ENCODE results near the gene SOST.
A peak's percentile ranks its signal among the peaks of the same experiment; 100 is the strongest.

Gene SOST

DNA sequence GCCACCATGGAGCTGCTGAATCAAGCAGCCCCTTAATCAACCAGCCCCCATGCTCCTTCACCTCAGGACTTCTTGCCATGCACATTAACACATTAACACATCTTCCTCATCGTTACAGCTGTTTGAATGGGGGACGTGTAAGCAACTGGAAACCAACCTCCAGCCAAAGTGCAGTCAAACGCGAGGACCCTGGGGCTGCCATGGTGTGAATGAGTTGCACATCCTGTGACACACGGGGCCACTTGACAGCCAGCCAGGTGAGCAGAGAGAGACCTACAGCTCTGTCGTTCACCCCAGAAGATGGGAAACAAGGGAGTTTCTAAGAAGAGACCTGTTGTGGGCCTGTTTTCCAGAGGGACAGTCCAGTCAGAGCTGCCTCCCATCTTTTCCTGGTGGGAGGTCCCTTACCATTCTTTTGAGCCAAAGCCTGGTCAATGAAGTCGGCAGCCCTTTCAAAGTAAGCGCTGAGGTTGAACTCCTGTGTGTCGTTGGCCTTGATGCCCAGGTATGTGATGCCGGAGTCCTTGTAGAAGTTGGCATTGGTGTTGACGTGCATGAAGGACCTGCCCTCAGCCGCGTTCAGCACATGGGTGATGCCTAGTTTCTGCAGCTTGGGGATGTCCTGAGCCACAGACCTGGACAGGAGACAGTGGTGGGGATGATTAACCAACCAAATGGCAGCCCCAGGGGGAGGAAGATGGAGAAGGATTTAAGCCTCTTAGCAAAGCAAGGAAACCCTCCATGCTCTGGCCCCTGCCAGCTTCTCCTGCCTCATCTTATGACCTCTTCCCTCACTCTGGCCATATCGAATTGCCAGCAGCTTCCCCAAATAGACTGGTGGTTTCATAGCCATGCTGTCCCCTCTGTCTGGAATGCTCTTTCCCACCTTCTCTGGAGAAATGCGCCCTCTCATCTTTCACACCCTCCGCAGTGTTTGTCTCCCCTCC lies 16.0 kb upstream of the SOST start:
- no peak for DNase-seq

DNA sequence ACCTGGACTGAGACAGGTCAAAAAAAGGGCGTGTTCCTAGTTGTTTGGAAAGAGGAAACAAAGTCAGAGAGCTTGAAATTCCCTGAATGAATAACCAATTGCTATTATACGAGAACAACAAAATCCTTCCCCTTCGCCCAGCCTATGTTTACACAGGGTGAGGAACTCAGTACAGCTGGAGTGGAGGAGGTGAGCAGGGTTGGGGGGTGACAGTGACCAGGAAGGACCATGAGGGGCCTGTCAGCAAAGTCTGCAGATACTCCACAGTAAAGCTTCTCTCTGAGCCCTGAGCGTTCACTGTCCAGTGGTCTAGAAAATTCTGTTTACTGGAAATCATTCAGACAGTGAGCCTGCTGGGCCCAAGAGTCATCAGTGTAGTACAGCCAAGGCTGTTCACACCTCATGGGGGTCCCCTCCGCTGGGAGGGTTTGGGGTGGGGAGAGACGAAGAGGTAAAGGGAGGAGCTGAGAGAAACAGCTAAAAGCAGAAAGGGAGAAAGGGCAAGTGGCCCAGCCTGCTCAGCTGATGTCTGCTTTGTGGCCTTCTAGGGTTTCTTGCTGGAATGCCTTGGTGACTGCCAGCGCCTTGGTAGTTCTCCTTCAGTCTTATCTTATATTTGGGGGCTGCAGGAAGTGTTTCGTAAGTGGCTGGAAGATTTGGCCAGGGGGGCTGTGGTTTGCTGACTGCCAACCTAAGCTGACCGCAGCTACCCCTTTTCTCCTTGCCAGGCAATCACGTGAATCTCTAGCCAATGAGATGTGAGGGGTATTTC lies 14.5 kb upstream of the SOST start:
- no peak for DNase-seq

GRCh38 chr17:43771463-43771862 lies 12.9 kb upstream of the SOST start:
- no peak for DNase-seq

DNA sequence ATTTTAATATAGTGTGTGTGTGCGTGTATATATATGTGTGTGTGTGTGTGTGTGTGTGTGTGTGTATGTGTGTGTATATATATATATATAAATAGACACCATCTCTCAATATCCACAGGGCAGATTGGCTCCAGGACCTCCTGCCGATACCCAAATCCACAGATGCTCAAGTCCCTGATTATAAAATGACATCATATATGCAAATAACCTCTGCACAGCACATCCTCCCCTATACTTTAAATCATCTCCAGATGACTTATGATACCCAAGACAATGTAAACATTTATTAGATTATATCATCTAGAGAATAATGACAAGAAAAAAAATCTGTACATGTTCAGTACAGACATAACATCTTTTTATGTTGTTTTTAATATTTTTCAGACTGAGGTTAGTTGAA lies 12.4 kb upstream of the SOST start:
- no peak for DNase-seq

DNA sequence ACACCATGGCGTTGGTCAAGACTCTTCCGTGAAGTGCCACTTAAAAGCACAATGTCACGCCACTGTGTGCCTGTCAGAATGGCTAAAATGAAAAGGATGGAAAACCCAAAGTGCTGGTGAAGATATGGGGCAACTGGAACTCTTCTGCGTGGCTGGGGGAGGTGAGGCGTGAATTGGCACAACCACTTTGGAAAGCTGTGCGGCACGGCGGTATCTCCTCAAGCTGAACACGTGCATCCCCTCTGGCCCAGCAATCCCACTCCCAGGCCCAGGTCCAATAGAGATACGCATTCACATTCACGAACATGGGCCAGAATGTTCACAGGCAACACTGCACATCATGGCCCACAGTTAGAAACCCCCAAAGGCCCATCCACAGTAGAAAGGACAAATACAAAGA lies 11.3 kb upstream of the SOST start:
- no peak for DNase-seq

GRCh38 chr17:43769426-43769825 lies 10.8 kb upstream of the SOST start:
- no peak for DNase-seq

GRCh38 chr17:43768943-43769342 lies 10.4 kb upstream of the SOST start:
- DNase-seq: no peak

- no peak for DNase-seq
Observed at GRCh38 chr17:43768382-43768781, 9.8 kb upstream of the SOST start.

GRCh38 chr17:43767713-43768059 lies 9.1 kb upstream of the SOST start:
- no peak for DNase-seq

DNA sequence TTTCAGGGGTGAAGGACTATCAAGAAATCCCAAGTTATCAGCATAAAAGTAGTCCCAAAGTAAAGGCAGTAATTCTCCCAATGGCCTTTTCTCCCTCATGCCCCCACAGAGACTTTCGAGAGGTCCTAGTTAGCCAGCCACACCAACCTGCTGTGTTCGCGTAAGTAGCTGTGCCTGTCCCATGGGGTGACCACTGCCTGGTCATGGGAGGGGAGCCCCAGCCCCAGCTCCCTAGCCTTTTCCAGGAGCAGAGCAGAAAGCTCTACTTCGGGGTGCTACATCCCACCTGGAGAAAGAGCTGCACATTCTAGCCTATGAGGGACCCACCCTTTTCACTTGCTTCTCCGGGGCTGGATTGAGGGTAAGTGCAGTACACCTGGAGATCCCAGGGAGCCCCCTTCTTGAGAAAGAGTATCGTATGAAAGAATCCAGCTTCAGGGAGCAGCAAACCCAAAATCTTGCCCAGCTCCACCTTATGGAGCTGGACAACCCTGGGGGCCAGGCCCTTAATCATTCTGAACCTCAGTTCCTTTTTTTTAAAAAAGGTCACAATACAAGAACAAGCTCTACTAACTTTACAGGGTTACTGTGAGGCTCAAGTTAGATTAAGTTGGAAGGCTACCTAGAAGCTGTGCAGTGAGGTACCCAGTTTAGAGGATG lies 8.6 kb upstream of the SOST start:
- no peak for DNase-seq

DNA sequence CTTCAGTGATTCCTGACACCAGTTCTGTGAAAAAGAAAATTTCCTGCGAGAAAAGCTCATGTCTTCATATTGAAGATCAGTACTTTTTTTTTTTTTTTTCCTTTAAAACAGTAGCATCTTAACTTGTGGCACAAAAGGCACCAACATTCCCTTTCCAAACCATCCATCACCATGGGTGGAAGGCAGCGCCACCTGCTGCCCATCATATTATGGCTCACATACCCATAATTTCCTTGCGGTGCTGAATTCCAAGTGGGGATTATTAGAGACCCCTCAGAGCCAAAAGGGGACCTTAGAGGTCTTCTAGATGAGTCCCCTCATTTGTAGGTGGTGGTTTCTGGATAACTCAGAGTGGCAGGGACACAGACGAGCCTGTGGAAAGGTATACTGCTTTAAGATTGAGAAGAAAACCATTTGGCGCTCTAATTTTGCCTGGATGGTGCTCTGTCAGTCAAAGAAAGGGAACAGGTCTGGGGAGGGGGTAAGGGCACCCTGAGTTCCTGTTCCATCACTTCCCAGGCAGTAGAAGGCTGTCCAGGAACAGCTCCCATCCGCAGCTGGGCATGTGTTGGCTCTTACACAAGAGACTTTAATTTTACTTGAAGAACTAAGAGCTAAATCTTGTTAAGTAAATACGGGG lies 7.9 kb upstream of the SOST start:
- peak; percentile 73 for DNase-seq

DNA sequence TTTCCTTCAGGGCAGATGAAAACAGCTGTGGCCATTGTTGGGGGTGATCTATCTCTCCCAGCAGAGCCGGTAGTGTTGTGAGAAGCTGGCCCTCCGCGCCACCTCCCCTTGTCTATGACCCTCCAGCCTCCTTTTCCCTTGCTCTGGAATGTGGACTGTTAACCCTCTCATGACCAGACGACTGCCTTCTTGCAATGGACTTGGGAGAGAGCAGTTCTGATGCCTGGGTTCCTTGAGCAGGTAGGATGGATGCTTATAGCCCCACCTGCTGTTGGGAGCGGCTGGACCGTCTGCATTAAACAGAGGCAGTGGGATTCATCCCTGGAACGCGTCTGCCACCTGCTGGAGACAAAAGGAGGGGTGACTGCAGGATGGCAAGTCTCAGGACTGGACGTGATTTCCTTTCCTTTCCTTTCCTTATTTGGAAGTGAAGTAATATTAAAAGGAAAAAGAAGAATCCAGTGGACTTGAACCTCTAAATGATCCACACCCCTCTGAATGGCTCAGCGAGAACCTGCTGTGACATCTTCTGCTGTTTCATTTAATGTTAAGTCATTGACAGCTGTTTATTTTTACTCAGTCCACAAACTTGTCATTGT lies 1.8 kb upstream of the SOST start:
- DNase-seq: peak; percentile 95

DNA sequence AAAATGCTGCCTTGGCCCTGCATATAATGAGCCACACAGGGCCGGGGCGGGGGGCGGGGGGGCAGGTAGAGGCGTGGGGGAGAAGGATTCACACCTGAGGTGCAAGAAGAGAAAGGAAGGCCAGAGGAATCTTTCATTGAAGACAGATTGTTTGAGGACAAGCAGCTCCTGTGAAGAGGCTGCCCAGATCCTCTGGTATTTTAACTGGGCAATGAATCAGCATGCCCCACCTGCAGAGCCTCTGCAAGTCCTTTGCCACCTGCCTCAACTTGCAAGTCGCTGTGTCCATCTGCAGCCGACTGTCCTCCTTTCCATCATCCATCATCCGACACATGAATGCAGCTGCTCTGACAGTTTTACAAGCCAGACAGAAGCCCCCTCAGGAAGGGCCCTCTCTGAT lies 1.2 kb upstream of the SOST start:
- no peak for DNase-seq

DNA sequence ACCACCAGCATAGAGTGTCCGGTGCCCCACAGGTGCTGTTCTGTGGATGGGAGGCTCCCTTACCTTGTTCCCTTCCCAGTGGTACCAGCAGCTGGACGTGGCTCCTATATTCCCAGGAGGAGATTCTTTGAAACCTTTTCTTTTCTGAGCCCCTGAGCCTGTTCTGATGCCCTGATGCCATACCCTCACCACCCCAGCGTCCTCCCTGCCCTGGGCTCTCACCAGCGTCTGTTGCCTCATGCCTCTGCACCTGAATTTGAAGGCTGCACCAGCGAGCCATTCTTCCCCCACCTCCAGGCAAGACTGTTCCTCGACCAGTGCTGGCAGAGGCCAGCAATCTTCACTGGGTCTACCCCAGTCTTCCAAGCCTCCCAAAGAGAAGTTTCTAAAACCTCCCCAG lies 505 bp downstream of the SOST start:
- no peak for DNase-seq

- DNase-seq: no peak
Observed at GRCh38 chr17:43757171-43757660, 1.4 kb downstream of the SOST start.

DNA sequence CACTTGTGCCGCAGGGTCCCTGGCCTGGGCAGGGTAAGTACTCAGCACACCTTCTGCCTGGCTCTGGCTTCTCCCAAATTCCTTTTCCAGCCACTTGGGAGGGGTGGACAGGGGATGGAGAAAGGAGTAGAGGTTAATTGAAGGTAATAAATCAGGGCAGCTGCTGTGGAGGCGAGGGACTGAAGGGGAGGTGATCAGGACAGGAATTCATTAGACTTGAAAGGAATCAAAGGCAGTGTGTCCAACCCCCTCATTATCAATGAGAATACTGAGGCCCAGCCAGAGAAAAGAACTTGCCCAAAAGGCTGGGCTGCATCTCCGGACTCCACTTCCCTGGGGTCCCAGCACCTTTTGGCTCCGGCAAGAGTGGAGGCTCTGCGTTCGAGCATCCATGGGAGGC lies 2.4 kb downstream of the SOST start:
- DNase-seq: no peak

DNA sequence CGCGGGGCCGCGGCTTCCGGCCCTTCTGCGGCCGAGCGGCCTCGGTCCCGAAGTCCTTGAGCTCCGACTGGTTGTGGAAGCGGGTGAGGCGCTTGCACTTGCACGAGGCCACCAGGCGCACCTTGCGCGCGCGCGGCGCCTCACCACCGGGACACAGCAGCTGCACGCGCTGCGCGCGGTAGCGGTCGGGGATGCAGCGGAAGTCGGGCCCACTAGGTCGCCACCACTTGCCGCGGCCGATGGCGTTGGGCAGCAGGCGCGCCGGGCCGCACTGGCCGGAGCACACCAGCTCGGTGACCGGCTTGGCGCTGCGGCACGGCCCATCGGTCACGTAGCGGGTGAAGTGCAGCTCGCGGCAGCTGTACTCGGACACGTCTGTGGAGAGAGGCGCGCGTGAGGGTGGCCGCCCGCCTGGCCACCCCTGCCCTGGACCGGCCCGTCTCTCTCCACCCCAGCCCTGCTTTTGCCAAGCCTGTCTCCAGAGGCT lies 3.2 kb downstream of the SOST start:
- DNase-seq: peak; percentile 60

DNA sequence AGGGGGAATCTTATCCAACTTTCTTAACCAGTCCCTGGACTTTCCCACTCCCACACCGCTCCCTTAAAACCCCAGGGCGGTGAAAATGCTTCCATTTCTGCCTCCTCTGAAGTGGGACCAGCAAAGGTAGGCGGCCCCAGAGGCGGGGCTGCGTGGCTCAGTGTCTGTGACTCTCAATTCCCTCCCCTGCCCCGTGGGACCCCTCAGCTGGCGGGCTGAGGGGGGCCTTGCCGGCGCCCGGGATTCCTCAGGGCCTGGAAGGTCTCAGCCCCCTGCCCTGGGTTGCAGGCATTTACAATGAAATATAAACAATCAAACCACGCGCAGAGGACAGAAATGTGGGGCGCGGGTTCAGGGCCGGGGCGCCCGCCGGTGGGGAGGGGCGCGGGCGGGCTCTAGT lies 3.6 kb downstream of the SOST start:
- no peak for DNase-seq

DNA sequence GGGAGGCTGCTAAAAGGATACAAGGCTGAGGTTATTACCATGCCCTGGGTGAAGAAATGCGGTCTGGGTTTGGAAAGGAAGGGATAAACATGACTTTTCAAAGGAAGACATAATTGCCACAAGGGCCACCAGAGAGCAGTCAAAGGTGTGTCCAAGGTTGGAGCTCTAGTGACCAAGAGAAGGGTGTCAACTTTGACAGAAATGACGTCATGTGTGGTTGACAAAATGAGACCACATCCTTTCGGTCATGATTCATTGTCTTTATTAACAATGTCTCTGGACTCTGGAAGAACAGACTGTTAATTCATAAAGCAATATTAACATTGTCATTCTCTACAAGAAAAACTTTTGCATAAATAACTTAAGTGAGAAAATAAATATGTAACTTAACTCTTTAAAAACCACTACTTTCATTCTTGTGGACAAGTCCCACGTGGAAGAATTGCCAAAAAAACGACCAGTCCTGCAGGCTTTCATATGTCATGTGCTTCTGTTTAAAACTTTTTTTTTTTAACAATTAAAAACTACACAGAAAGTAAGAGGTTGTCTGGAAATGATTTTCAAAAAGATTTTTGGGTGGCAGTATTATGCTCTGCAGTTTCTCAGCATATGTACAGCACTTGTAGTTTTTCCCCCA lies 5.0 kb downstream of the SOST start:
- no peak for DNase-seq

- no peak for DNase-seq
Observed at GRCh38 chr17:43750153-43750552, 8.4 kb downstream of the SOST start.

- DNase-seq: no peak
Observed at GRCh38 chr17:43745541-43745940, 13.1 kb downstream of the SOST start.

GRCh38 chr17:43741636-43742035 lies 17.0 kb downstream of the SOST start:
- DNase-seq: no peak

Measured in activated CD8-positive, alpha-beta memory T cell treated with anti-CD3 and anti-CD28 coated beads, Interleukin-2, amount 50 U/mL, for 48 hours (primary cell).